ENCODE measurements around the gene PPFIA2. TPM values are rescaled to one million over a fixed set of nuclear protein-coding genes. Genes with fewer than 3 reads are reported as not detected.

Gene PPFIA2
- total RNA-seq, 1 donor from 2014 or later = 0.59 TPM

DNA sequence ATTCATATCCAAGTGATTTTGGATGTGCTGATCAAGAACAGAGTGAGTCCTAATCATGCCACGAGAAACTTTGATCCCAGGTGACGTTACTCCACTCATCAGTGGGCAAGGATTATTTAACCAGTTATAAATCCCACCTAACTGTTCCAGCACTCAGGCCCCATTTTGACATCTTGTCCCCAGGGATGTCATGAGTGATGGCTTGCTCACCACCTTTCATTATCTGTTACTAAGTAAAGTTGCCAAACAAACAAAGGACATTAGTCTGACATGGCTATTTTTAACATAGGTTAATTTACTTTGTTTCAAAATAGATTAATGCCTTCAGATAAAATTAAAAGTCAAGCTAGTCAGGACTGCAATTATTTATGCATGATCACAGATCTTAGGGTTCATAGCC lies 425.3 kb downstream of the PPFIA2 start:
- no peak overlapping the region for H2AFZ ChIP-seq (ENCODE audit: low read depth, low read length)
- H3K4me3 ChIP-seq (ENCODE audit: insufficient read depth, low read depth, low read length) = no peak overlapping the region
- TF ChIP-seq, protein P1, sequence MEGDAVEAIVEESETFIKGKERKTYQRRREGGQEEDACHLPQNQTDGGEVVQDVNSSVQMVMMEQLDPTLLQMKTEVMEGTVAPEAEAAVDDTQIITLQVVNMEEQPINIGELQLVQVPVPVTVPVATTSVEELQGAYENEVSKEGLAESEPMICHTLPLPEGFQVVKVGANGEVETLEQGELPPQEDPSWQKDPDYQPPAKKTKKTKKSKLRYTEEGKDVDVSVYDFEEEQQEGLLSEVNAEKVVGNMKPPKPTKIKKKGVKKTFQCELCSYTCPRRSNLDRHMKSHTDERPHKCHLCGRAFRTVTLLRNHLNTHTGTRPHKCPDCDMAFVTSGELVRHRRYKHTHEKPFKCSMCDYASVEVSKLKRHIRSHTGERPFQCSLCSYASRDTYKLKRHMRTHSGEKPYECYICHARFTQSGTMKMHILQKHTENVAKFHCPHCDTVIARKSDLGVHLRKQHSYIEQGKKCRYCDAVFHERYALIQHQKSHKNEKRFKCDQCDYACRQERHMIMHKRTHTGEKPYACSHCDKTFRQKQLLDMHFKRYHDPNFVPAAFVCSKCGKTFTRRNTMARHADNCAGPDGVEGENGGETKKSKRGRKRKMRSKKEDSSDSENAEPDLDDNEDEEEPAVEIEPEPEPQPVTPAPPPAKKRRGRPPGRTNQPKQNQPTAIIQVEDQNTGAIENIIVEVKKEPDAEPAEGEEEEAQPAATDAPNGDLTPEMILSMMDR (IDR thresholded peaks at IDR 0.05; ENCODE audit: insufficient read depth, low read depth, low read length) = no peak
- no peak for TF ChIP-seq EZH2 (IDR thresholded peaks at IDR 0.05; ENCODE audit: insufficient read depth, low read length)
- Mint-ChIP-seq H3K9me3 (ENCODE audit: unreplicated experiment) (no peaks in the 10 kb centered on the region), H3K4me1 (ENCODE audit: low read depth, unreplicated experiment) (no peaks in the 10 kb centered on the region), H3K4me3 (ENCODE audit: unreplicated experiment) (no peak overlapping the region), H3K27me3 (ENCODE audit: low read depth, unreplicated experiment) (no peaks in the 10 kb centered on the region), H3K27ac (ENCODE audit: unreplicated experiment) (no peak overlapping the region), H3K36me3 (ENCODE audit: low read depth, unreplicated experiment) (peaks cover 2% of the 10 kb centered on the region)
- H3K27me3 ChIP-seq (ENCODE audit: insufficient read depth, low read length) = no peaks in the 10 kb centered on the region
- DNase-seq (ENCODE audit: low read depth) (no peak), FAIRE-seq (no peak)
- H3K9me3 ChIP-seq (ENCODE audit: insufficient read depth, low read depth, low read length) = no peaks in the 10 kb centered on the region
- H3K79me2 ChIP-seq (ENCODE audit: insufficient read depth, low read length) = no peaks in the 10 kb centered on the region
- no peaks in the 10 kb centered on the region for H4K20me1 ChIP-seq (ENCODE audit: insufficient read depth, low read length)
- H3K4me2 ChIP-seq (ENCODE audit: low read length) = no peak overlapping the region
- H3K9ac ChIP-seq (ENCODE audit: low read length) = no peak overlapping the region
- no peak overlapping the region for H3K27ac ChIP-seq (ENCODE audit: low read depth, low read length)
- H3K36me3 ChIP-seq (ENCODE audit: insufficient read depth, low read length) = no peaks in the 10 kb centered on the region
- H3K4me1 ChIP-seq (ENCODE audit: insufficient read depth, low read length) = no peaks in the 10 kb centered on the region

DNA sequence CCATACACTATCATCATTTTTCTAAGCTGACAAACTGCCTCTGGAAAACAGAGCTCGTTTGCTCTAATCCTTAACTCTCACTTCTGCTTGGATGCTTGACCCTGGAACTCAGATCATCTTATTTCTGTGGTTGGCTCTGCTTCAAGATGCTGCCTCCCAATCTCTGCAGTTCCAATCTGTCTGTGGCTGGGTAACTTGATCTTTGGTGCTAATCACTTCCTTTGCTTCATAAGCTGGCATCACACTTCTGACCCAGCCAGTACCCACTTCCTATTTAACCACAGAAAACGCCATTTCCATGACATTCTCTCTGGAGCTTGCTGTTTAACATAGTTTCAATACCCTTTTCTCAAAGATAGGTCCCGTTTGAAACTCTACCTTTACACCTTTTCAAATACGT lies 427.1 kb downstream of the PPFIA2 start:
- no peak for FAIRE-seq
- no peak overlapping the region for H3K4me3 Mint-ChIP-seq (ENCODE audit: unreplicated experiment)
- no peaks in the 10 kb centered on the region for H3K36me3 ChIP-seq (ENCODE audit: insufficient read depth, low read length)
- peaks cover 2% of the 10 kb centered on the region for H3K36me3 Mint-ChIP-seq (ENCODE audit: low read depth, unreplicated experiment)
- no peak overlapping the region for H3K4me3 ChIP-seq (ENCODE audit: insufficient read depth, low read depth, low read length)
- no peaks in the 10 kb centered on the region for H3K9me3 Mint-ChIP-seq (ENCODE audit: unreplicated experiment)
- no peaks in the 10 kb centered on the region for H3K27me3 ChIP-seq (ENCODE audit: insufficient read depth, low read length)
- no peak overlapping the region for H3K9ac ChIP-seq (ENCODE audit: low read length)
- no peak overlapping the region for H3K27ac ChIP-seq (ENCODE audit: low read depth, low read length)
- no peaks in the 10 kb centered on the region for H3K4me1 Mint-ChIP-seq (ENCODE audit: low read depth, unreplicated experiment)
- no peaks in the 10 kb centered on the region for H4K20me1 ChIP-seq (ENCODE audit: insufficient read depth, low read length)
- no peak overlapping the region for H3K4me2 ChIP-seq (ENCODE audit: low read length)
- no peak overlapping the region for H3K27ac Mint-ChIP-seq (ENCODE audit: unreplicated experiment)
- H3K79me2 ChIP-seq (ENCODE audit: insufficient read depth, low read length) = no peaks in the 10 kb centered on the region
- DNase-seq (ENCODE audit: low read depth) = no peak
- no peaks in the 10 kb centered on the region for H3K9me3 ChIP-seq (ENCODE audit: insufficient read depth, low read depth, low read length)
- H2AFZ ChIP-seq (ENCODE audit: low read depth, low read length) = no peak overlapping the region
- TF ChIP-seq, protein P1 (IDR thresholded peaks at IDR 0.05; ENCODE audit: insufficient read depth, low read depth, low read length) = no peak
- TF ChIP-seq EZH2 (IDR thresholded peaks at IDR 0.05; ENCODE audit: insufficient read depth, low read length) = no peak
- H3K27me3 Mint-ChIP-seq (ENCODE audit: low read depth, unreplicated experiment) = no peaks in the 10 kb centered on the region
- H3K4me1 ChIP-seq (ENCODE audit: insufficient read depth, low read length) = no peaks in the 10 kb centered on the region

DNA sequence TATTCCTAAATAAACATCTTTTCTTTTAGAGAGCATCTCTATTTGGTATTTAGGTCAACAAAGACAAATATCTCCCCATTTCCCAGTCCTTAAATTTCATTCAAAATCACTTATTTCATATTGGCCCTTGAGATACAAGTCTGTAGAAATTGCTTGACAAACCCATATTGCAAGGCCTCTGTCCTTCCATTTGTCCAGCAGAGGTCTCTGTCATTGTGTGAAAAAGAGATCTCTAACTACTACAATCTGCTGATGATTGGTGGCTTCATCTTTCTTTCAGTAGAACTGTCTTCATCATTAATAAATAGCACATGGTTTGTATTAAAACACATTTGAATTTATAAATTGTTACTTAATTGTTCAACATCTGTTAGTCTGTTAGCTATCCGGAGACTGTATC lies 428.7 kb downstream of the PPFIA2 start:
- Mint-ChIP-seq H3K27ac (ENCODE audit: unreplicated experiment) (no peak overlapping the region), H3K4me1 (ENCODE audit: low read depth, unreplicated experiment) (no peaks in the 10 kb centered on the region), H3K4me3 (ENCODE audit: unreplicated experiment) (no peak overlapping the region), H3K27me3 (ENCODE audit: low read depth, unreplicated experiment) (no peaks in the 10 kb centered on the region), H3K9me3 (ENCODE audit: unreplicated experiment) (no peaks in the 10 kb centered on the region), H3K36me3 (ENCODE audit: low read depth, unreplicated experiment) (peaks cover 2% of the 10 kb centered on the region)
- H3K4me2 ChIP-seq (ENCODE audit: low read length) = no peak overlapping the region
- no peaks in the 10 kb centered on the region for H3K79me2 ChIP-seq (ENCODE audit: insufficient read depth, low read length)
- H3K27me3 ChIP-seq (ENCODE audit: insufficient read depth, low read length) = no peaks in the 10 kb centered on the region
- FAIRE-seq = no peak
- no peak overlapping the region for H2AFZ ChIP-seq (ENCODE audit: low read depth, low read length)
- no peak overlapping the region for H3K4me3 ChIP-seq (ENCODE audit: insufficient read depth, low read depth, low read length)
- TF ChIP-seq, protein P1 (IDR thresholded peaks at IDR 0.05; ENCODE audit: insufficient read depth, low read depth, low read length) = no peak
- no peaks in the 10 kb centered on the region for H3K36me3 ChIP-seq (ENCODE audit: insufficient read depth, low read length)
- no peak for DNase-seq (ENCODE audit: low read depth)
- no peaks in the 10 kb centered on the region for H3K9me3 ChIP-seq (ENCODE audit: insufficient read depth, low read depth, low read length)
- no peak overlapping the region for H3K27ac ChIP-seq (ENCODE audit: low read depth, low read length)
- no peaks in the 10 kb centered on the region for H4K20me1 ChIP-seq (ENCODE audit: insufficient read depth, low read length)
- no peaks in the 10 kb centered on the region for H3K4me1 ChIP-seq (ENCODE audit: insufficient read depth, low read length)
- no peak overlapping the region for H3K9ac ChIP-seq (ENCODE audit: low read length)

All from astrocyte (in vitro differentiated cells and primary cell).